NCI-H82 (cell line): Measurements from ENCODE around the gene KBTBD8.

ENCODE experiments used
- DNase-seq: peaks from one replicate; lab custom pipeline; 2025; lab: John Stamatoyannopoulos, UW

The KBTBD8 gene

GRCh38 chr3:67037615-67038014 lies 39.5 kb downstream of the KBTBD8 start:
- DNase-seq = no peak

GRCh38 chr3:67044295-67044694 lies 46.2 kb downstream of the KBTBD8 start:
- DNase-seq = no peak

GRCh38 chr3:67044955-67045354 lies 46.8 kb downstream of the KBTBD8 start:
- peak; percentile 25 for DNase-seq

GRCh38 chr3:67045711-67046465 lies 47.8 kb downstream of the KBTBD8 start:
- no peak for DNase-seq

- no peak for DNase-seq
These were observed 48.9 kb downstream of the KBTBD8 start for GRCh38 chr3:67047051-67047450.

- no peak for DNase-seq
These were observed 50.1 kb downstream of the KBTBD8 start for GRCh38 chr3:67048067-67048714.

- DNase-seq = no peak
These were observed 50.6 kb downstream of the KBTBD8 start for GRCh38 chr3:67048715-67049074.

GRCh38 chr3:67059443-67059842 lies 61.3 kb downstream of the KBTBD8 start:
- DNase-seq = peak; percentile 0
